Hypothalamus (tissue), 51 donors: ENCODE measurements around the gene HSF5.

Experiments
- DNase-seq, 51 donors: peaks; one replicate each; lab custom pipeline; 2025; lab: John Stamatoyannopoulos, UW

HSF5 gene

DNA sequence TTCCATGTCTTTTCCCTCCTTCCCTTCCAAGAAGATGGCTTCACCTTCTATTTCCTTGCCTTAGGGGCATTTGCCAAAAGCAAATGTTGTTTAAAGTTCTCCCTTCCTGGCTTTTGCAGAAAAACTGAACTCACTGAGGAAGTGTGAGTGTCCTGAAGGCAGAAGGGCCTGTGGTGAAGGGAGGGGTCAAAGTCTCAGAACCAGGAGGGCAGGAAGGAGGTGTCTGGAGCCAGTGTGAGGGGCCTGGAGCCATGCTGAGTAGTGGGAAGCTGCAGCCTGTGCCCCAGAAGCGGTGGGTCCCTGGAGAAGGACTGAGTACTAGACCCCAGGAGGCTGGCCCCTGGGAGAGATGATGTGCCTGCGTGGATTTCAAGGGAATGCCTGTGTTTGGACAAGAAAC lies 112.4 kb downstream of the HSF5 start:
- no peak for DNase-seq

DNA sequence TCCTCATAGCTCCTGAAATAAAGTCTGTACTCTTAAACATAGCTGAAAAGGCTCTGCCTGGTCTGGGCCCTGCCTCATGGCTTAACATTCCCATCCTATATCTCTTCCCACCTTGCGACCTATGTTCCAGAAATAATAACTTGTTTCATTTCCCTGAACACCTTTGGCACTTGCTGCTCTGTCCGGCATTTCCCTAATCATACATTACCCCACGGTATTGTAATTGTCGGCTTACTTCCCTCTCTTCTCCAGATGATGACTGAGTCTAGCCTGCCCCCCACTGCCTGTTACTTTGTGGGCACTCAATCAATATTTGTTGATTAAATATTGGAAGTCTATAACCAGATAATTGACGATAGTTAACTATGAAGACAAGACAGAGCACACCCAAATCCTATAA lies 113.0 kb downstream of the HSF5 start:
- no peak for DNase-seq

DNA sequence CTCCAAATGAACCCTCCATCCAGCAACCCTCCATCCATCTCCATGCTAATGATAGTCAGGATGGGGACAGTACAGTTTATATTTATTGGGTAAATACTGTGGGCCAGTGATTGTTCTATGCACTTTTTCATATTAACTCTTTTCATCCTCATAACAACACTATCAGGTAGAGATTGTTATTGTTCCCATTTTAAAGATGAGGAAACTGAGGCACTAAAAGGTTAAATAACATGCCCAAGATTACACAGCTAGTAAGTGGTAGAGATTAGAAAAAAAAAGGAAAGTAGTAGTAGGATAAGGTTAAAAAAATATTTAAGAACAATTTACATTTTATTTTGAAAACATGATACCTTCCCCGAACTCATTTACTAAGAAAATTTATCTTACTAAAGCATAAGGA lies 114.3 kb downstream of the HSF5 start:
- no peak for DNase-seq

- no peak for DNase-seq
Observed at GRCh38 chr17:58373003-58373402, 115.2 kb downstream of the HSF5 start.

DNA sequence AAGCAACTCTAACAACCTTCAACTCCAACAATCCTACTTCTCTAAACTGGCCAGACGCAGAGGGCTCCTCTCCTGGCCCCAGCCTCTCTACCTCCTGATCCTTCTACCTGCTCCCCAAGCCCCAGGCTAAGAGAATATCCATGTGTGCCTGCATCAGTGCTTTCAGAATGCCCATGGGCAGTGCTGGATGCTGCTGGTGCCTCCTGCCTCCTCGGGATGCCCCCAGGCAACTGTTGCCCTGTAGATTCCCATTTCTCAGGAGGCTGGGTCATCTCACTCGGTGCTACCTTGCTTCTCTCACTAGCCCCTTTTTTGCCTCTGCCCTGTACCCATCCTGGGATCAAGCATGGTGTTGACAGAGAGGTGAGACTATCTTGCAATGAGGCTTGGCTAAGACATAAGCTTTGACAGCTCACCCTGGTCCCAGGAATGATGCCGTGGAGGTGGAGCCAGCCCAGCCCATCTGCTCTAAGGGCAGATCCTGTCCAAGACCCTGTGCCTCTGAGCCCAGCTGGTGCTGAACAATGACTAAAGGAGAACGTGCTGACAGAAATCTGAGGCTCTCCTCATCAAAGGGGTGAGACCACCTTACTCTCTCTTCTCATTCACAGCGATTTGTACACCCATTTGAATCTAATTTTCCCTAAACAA lies 116.8 kb downstream of the HSF5 start:
- DNase-seq = no peak

DNA sequence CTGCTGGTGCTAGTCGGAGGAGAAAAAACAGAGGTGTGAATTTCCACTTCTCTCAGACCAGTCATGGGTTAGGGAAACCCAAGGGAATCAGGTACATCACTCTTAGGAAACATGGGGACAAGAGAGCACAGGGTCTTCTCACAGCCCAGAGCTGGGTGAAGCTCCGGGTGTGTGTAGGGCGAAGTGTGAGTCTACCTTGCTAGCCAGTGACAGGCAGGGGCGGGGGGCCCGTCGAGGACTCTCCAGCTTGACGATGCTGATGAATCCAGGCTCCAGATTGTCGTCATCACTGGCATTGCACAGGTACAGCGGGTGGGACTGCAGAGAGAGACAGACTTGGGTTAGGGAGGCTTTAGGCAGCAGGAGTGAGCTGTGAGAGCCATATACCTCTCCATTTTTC lies 117.5 kb downstream of the HSF5 start:
- DNase-seq = no peak

- DNase-seq = no peak
Observed at GRCh38 chr17:58370309-58370708, 117.9 kb downstream of the HSF5 start.
